GM21515 (cell line): ENCODE data around the gene OR2H2.

ENCODE experiments used
- ATAC-seq: cut with Tn5 transposase; IDR thresholded peaks from one replicate; pipeline ENCODE4 v1.9.1; 2021; ENCODE audit not compliant: unreplicated experiment

OR2H2 gene

DNA sequence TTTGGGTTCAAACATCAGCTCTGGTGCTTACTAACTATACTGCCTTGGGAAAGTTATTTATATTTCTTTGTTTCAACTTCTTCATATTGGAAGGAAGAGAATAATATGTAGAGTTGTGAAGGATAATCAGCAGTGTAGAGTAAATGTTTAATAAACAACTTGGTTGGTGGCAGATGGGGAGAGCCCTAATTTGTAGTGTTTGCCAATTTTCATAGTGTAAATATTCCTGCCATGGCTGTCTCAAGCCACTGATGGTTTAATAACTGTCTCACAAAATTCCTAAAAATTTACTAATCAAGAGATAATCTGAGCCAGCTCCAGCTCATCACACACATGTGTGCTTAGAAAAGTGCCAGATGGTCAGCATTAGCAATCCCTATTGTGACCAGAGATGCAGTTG is at the start of gene OR2H2:
Gene OR2H2 (plus strand): TSS at position 301 of the 400 bp plus-strand sequence. CDS start 2,824 bp downstream, outside the sequence.
- no peak for ATAC-seq

DNA sequence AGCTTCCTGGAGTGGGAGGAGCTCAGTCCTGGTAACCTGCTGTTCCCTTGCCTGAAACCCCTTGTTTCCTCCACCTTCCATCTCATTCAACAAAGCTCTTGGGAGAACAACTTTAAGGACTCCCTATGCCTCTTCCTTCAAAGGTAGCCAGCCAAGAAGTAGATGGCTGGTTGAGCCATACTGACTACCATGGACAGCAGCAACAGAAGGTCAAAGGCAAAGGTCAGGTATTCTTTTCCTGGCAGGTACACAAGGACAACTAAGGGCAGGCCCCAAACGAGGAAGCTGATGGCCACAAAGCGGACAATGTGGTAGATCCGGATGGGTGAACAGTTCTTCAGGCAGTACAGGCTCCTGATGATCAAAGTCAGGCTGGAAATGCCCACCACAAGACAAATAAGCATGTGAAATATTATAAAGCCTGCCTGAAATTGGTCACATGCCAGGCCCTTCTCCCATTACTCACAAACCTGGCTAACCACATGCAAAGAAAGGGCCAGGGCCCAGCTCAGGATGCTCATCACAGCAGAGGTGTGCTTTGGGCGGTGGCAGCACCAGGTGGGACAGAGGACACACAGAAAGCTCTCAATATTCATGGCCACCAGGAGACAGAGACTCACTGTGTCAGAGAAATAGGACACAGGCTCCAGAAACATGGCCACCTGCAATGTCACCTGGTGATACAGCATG is 47.1 kb upstream of the OR2H2 start:
- ATAC-seq = no peak

DNA sequence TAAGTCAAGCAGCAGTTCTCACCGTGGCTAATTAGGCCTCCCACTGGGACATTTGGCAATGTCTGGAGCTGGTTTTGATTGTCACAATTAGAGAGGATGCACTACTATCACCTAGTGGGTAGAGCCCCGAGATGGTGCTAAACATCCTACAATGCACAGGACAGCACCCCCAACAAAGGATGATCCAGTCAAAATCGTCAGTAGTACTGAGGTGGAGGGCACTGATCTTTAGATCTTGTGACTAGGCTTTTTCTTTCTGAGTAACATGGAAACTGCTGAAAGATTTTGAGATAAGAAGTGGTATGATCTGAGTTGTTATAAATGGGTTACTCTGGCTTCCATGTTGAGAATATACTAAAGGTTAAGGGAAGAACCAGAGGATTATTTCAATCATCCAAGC is 37.3 kb upstream of the OR2H2 start:
- no peak for ATAC-seq

- ATAC-seq = peak; percentile 90
Measured at GRCh38 chr6:29552512-29553051, 32.3 kb upstream of the OR2H2 start.

- ATAC-seq = no peak
Measured at GRCh38 chr6:29553268-29554057, 31.5 kb upstream of the OR2H2 start.

DNA sequence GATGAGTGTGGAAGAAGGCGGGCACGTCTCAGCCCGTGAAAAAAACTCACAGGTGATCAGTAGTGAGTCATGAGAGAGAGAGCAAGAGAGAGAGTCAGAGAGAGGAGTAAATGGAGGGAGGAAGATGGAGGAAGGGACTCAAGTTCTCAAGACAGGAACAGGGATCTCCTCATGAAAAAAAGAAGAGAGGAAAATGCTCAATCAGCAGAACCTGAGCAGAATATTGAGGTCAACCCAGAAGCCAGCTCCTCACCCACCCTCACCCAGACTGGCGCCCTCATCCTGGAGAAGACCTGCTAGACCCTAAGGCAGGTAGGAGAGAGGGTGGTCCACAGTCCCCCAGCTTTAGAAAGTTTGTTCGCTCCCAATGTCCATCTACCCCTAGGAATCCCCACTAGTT is 30.2 kb upstream of the OR2H2 start:
- ATAC-seq = no peak

GRCh38 chr6:29557320-29557719 is 27.6 kb upstream of the OR2H2 start:
- no peak for ATAC-seq

DNA sequence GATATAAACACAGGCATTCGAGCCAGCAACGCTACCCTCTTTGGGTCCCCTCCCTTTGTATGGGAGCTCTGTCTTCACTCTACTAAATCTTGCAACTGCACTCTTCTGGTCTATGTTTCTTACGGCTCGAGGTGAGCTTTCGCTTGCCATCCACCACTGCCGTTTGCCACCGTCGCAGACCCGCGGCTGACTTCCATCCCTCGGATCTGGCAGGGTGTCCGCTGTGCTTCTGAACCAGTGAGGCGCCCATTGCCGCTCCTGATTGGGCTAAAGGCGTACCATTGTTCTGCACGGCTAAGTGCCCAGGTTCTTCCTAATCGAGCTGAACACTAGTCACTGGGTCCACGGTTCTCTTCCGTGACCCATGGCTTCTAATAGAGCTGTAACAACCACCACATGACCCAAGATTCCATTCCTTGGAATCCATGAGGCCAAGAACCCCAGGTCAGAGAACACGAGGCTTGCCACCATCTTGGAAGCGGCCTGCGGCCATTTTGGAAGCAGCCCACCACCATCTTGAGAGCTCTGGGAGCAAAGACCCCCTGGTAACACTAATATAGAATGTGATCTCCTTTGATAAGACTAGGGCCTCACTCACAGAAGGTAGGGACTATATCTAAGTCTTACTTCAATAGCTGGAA is 26.4 kb upstream of the OR2H2 start:
- ATAC-seq = no peak

DNA sequence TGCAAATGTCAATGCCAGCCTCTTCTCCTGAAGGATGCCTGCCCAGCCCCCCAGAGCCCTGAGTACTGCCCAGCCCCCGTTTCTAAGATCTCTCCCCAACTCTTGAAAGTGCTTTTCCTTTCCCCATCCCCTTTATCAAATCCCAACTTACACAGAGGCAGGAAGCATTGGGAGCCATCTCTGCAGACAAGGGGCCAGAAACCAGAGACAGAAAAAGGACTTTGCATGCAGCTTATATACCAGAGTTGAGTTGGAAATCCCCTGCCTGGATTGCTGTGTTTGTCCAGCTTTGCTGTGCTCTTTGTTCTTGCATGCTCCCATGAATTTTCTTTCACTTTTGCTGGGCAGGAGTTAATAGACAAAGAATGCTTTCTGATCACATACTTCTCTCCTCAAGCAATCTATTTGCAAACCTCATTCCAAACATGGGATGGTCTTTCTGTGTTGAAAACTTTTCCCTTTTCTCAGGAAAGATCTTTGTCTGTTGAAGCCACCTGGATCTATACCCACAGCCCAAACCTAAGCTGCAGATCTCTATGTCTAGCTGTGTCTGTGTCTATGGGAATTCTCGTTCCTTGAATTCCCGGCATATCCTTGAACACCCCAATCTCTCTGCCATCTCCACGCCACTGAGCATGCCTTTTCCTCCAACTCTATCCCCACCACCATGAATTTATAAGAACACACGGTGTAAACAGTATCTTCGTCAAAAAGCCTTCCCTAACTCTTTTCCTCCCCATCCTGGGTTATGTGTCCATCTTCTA is 25.2 kb upstream of the OR2H2 start, which contains the start of gene UBD:
Gene UBD (minus strand): TSS at position 209 of the 764 bp plus-strand sequence. CDS start 31 bp downstream, at position 178.
- ATAC-seq = no peak

- ATAC-seq = no peak
Measured at GRCh38 chr6:29561091-29561490, 23.8 kb upstream of the OR2H2 start.

GRCh38 chr6:29561606-29562181 is 23.2 kb upstream of the OR2H2 start:
- no peak for ATAC-seq

GRCh38 chr6:29563435-29563965 is 21.4 kb upstream of the OR2H2 start:
- no peak for ATAC-seq

DNA sequence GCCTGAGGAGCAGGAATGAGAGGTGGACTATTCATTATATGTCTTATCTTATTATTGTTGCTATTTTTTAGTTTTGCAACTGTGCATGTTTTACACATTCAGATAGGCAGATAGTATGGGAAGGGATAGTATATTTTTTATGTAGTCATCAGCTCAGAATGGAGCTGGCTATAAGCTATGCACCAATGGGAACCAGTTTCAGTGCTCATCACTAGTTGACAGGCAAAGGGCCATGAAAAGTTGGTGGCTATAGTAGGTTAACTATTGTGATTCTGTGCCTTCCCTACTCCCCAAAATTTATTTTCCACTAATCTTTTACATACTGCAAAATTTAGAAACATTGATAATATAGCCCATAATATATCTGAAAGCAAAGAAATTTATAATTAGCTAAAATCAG is 20.0 kb upstream of the OR2H2 start:
- ATAC-seq = no peak

GRCh38 chr6:29566856-29567255 is 18.1 kb upstream of the OR2H2 start:
- ATAC-seq = no peak

DNA sequence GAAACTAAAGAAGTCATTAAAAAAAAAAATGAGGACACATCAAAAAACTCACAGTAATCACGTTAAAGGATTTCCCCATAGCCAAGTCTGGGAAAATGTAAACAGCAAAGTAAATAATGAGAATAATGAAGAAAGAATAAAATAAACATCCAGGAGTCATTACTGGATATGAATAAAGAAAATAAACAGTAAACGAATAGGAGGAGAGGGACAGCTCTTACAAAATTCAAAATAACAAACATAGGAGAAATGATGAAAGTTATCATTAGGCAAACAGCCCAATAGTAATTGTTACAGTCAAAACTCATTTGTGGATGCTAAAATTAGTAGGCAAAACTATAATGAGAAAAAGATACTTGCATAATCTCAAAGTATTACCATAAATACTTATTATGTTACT is 17.4 kb upstream of the OR2H2 start:
- no peak for ATAC-seq

DNA sequence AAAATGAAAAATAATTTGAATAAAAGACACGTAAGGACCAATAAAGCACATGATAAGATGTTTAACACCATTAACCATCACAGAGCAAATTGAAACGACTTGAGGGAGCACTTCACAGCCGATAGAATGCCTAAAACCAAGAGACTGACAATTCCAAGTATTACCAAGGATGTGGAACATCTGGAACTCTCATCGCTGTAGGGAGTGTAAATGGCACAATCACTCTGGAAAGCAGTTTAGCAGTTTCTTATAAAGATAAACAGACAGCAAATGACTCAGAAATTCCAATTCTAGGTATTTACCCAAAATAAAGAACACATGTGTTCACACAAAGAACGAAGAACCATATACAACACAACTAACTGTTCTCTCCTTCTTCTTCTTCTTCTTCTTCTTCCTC is 16.9 kb upstream of the OR2H2 start:
- no peak for ATAC-seq

DNA sequence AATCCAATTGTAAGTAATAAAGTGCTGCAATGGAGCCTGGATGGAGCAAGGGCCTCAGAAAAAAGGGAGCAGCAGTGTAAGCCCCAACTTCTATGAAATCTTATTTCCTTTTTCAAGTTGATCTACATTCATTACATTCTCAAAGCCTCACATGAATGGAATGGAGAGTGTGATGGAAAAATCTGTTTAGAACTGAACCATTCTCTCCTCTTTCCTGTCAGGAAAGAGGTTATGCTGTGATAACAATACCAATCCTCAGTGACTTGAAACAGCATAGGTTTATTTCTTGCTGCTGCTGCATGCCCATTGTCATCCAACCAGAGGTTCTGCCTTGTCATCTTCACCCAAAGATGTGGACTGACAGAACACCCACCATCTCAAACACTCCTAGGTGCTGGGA is 8.9 kb upstream of the OR2H2 start:
- ATAC-seq = no peak

GRCh38 chr6:29577544-29577943 is 7.4 kb upstream of the OR2H2 start:
- ATAC-seq = no peak

GRCh38 chr6:29589423-29590048 is 4.6 kb downstream of the OR2H2 start:
- ATAC-seq = no peak
